ENCODE data around the gene NFIC. TPM values are rescaled to one million over a fixed set of nuclear protein-coding genes. Genes with fewer than 3 reads are reported as not detected.
"Not testable (repeated sequence)": the region's sequence is repeated elsewhere in the genome, so short reads cannot be mapped to it uniquely, and the experiment has no call there.

NFIC gene
- total and polyA plus RNA-seq, 10 of the 15 experiments (the other 5 are each of a cell fraction or from before 2014, with no cell fraction given): 0.71 to 53.5 (median 10.2) TPM

DNA sequence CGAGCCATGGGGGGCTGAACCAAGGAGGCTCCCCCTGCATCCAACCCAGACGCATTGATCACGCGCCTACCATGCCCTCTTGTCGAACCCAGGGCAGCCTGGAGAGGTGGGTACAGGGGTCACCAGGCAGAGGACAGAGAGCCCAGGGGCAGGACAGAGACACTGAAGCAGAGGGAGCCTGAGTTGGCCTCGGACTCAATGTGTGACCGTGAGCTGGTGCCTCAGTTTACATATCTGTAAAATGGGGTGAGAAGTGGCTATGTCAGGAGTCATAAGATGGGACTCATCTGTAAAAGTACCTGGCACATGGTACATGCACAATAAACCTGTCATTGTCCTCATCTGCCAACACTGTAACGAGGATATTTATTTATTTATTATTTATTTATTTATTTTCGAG is 24.1 kb upstream of the NFIC start (continued):
- TF ChIP-seq, protein P1, sequence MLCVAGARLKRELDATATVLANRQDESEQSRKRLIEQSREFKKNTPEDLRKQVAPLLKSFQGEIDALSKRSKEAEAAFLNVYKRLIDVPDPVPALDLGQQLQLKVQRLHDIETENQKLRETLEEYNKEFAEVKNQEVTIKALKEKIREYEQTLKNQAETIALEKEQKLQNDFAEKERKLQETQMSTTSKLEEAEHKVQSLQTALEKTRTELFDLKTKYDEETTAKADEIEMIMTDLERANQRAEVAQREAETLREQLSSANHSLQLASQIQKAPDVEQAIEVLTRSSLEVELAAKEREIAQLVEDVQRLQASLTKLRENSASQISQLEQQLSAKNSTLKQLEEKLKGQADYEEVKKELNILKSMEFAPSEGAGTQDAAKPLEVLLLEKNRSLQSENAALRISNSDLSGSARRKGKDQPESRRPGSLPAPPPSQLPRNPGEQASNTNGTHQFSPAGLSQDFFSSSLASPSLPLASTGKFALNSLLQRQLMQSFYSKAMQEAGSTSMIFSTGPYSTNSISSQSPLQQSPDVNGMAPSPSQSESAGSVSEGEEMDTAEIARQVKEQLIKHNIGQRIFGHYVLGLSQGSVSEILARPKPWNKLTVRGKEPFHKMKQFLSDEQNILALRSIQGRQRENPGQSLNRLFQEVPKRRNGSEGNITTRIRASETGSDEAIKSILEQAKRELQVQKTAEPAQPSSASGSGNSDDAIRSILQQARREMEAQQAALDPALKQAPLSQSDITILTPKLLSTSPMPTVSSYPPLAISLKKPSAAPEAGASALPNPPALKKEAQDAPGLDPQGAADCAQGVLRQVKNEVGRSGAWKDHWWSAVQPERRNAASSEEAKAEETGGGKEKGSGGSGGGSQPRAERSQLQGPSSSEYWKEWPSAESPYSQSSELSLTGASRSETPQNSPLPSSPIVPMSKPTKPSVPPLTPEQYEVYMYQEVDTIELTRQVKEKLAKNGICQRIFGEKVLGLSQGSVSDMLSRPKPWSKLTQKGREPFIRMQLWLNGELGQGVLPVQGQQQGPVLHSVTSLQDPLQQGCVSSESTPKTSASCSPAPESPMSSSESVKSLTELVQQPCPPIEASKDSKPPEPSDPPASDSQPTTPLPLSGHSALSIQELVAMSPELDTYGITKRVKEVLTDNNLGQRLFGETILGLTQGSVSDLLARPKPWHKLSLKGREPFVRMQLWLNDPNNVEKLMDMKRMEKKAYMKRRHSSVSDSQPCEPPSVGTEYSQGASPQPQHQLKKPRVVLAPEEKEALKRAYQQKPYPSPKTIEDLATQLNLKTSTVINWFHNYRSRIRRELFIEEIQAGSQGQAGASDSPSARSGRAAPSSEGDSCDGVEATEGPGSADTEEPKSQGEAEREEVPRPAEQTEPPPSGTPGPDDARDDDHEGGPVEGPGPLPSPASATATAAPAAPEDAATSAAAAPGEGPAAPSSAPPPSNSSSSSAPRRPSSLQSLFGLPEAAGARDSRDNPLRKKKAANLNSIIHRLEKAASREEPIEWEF (IDR thresholded peaks at IDR 0.05; ENCODE audit: insufficient replicate concordance, low read depth, low read length): no peak
- TF ChIP-seq SRF (IDR thresholded peaks at IDR 0.05; ENCODE audit: low read depth in 2 of 2, low read length in 2 of 2) (no peak), MEF2A (IDR thresholded peaks at IDR 0.05; ENCODE audit: insufficient read depth, low read depth, low read length) (no peak), CREM (IDR thresholded peaks at IDR 0.05; ENCODE audit: low read depth) (no peak), JUND (IDR thresholded peaks at IDR 0.05; ENCODE audit: low read depth, low read length) (no peak)
- TF ChIP-seq, protein P2, sequence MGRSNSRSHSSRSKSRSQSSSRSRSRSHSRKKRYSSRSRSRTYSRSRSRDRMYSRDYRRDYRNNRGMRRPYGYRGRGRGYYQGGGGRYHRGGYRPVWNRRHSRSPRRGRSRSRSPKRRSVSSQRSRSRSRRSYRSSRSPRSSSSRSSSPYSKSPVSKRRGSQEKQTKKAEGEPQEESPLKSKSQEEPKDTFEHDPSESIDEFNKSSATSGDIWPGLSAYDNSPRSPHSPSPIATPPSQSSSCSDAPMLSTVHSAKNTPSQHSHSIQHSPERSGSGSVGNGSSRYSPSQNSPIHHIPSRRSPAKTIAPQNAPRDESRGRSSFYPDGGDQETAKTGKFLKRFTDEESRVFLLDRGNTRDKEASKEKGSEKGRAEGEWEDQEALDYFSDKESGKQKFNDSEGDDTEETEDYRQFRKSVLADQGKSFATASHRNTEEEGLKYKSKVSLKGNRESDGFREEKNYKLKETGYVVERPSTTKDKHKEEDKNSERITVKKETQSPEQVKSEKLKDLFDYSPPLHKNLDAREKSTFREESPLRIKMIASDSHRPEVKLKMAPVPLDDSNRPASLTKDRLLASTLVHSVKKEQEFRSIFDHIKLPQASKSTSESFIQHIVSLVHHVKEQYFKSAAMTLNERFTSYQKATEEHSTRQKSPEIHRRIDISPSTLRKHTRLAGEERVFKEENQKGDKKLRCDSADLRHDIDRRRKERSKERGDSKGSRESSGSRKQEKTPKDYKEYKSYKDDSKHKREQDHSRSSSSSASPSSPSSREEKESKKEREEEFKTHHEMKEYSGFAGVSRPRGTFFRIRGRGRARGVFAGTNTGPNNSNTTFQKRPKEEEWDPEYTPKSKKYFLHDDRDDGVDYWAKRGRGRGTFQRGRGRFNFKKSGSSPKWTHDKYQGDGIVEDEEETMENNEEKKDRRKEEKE (IDR thresholded peaks at IDR 0.05): no peak

DNA sequence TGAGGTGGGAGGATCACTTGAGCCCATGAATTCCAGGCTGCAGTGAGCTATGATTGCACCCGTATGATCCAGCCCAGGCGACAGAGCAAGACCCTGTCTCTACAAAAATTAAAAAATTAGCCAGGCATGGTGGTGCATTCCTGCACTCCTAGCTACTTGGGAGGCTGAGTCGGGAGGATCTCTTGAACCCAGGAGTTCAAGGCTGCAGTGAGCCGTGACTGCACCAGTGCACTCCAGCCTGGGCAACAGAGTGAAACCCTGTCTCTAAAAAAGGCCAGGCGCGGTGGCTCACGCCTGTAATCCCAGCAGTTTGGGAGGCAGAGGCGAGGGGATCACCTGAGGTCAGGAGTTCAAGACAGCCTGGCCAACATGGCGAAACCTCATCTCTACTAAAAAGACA is 23.4 kb upstream of the NFIC start:
- FAIRE-seq; H3K27ac ChIP-seq (ENCODE audit: control insufficient read depth, insufficient read depth); DNase-seq (ENCODE audit: low read depth, low spot score); H3K4me3 ChIP-seq; H3K9me3 ChIP-seq (replicated peaks; ENCODE audit: control insufficient read depth, insufficient read depth, low read length); H4K20me1 ChIP-seq (ENCODE audit: control insufficient read depth, insufficient read depth); H3K4me1 ChIP-seq (ENCODE audit: control insufficient read depth, insufficient read depth, low read length); BruUV-seq (replicated peaks); H3K4me2 ChIP-seq (ENCODE audit: control insufficient read depth, insufficient read depth); in situ Hi-C loops (cut with MboI); H3K27me3 ChIP-seq (replicated peaks in 1 of 2; ENCODE audit: control insufficient read depth in 2 of 2, insufficient read depth in 2 of 2, low read length in 1 of 2); H2AFZ ChIP-seq (ENCODE audit: control insufficient read depth, low read depth, low read length); H3K9ac ChIP-seq (ENCODE audit: control insufficient read depth, insufficient read depth, low read length); POLR2A ChIA-PET; ATAC-seq; H3K36me3 ChIP-seq (ENCODE audit: control insufficient read depth in 2 of 2, insufficient read depth in 2 of 2, low read length in 1 of 2); H3K79me2 ChIP-seq (ENCODE audit: control insufficient read depth, insufficient read depth, low read length): not testable (repeated sequence)
- RAD21 ChIA-PET (ENCODE audit: unreplicated experiment): interaction anchor here (2.0 kb wide), 1 partner anchor 86 kb away, joined by 19 read pairs; no protein-coding TSS in a partner anchor
- WGBS (ENCODE audit: insufficient coverage, insufficient replicate concordance, low lambda C conversion rate, missing lambda C conversion rate): 59% methylated on average over 9 of the region's 9 CpGs
- CTCF ChIA-PET: interaction anchor here (0.8 to 3.0 kb wide), 6 partner anchors 11 to 130 kb away, joined by 3 to 24 read pairs (median 6); no protein-coding TSS in a partner anchor
- SMC1A ChIA-PET (ENCODE audit: uncharacterized antibody, unreplicated experiment): interaction anchor here (0.6 to 2.2 kb wide), 2 partner anchors 87 to 128 kb away, joined by 3 to 14 read pairs; no protein-coding TSS in a partner anchor
- intact Hi-C loops (cut with micrococcal nuclease; ENCODE audit: unreplicated experiment): loop anchor here (5.0 kb wide), 1 partner anchor 84 kb away; no protein-coding TSS in a partner anchor
